ENCODE results near the gene LMBRD2. TPM values are rescaled to one million over a fixed set of nuclear protein-coding genes. Genes with fewer than 3 reads are reported as not detected.
"Not testable (repeated sequence)": the region's sequence is repeated elsewhere in the genome, so short reads cannot be mapped to it uniquely, and the experiment has no call there.

Gene LMBRD2
- total RNA-seq, 1 donor from 2014 or later, result 23.7 TPM

DNA sequence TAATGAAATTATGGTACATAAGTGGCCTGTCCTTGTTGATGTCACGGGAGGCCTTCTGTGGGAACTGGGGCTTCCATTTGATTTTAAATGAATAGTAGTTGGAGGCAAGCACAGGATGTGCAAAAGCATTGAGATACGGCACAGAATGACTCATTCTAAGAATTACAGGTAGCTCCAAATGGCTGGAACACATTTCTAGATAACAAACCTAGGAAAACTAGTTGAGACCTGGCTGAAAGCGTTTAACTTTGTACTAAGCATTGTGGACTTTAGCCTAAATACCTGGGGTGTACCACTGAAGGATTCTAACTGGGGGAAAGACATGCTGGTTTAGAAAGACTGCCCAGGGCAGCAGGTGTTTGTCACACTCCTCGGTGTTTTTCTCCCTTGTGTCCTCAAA is 9.7 kb upstream of the LMBRD2 start:
- DNase-seq (ENCODE audit: low spot score), result no peak

DNA sequence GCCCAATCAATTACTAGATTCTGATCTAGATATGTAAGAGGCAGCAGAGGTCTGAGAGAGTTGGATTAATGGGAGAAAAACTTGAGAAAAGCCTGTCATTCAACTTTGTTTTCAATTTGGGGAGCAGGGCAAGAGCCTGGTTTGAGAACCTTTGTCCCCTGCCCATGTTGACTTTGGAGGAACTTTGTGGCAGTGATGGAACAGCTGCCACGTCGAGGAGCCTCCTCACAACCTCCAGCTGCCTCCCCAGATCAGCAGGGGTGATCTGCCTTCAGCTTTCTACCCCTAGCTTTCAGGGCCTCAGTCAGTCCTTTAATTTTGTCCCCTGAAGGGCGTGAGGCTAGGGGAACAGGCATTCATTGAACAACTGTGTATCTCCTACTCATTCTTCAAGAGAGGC is 8.9 kb upstream of the LMBRD2 start:
- DNase-seq (ENCODE audit: low spot score), result no peak

- DNase-seq (ENCODE audit: low spot score), result no peak
Observed at GRCh38 chr5:36158144-36158543, 6.5 kb upstream of the LMBRD2 start.

GRCh38 chr5:36156619-36157018 is 4.9 kb upstream of the LMBRD2 start:
- DNase-seq (ENCODE audit: low spot score), result no peak

DNA sequence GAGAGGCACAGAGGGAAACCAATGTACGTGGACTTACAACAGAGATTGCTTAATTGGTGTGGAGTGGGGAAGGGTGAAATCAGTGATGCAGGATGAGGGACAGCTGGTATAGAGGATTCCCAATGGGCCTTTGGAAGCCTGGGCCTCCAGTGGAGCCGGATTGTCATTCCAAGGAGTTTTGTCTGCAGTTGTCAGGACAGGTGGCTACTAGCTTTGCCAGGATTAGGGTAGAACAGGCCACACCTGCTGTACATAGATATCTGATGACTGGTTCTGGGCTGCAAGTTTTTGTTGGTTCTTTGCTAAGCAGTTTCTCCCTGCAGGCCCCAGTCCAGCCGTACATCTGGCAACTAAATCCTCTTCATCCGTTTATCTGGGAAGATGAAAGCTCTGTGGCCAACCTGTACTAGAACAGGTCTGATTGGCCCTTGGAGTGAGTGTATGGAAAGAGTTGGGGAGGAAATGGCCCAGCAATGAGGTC is 4.5 kb upstream of the LMBRD2 start:
- no peak for DNase-seq (ENCODE audit: low spot score)

GRCh38 chr5:36155291-36155690 is 3.6 kb upstream of the LMBRD2 start:
- no peak for DNase-seq (ENCODE audit: low spot score)

- DNase-seq (ENCODE audit: low spot score), result no peak
Observed at GRCh38 chr5:36153726-36154125, 2.0 kb upstream of the LMBRD2 start.

DNA sequence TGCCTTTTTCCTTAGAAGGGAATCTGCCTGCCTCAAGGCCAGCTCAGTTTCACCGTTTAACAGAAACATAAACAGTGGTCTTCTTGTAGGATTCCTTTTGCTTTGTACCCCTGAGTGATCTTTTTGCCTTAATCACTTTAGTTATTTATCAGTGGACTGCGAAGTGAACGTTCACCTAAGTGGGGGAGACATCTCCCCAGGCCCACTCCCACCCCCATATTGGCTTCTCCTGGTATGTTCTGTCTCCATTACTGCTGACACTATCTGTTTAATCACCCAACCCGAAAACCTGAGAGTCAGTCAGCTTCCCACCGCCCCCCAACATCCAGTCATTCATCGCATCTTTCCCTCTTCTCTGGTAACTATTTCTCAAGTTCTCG is 1.6 kb upstream of the LMBRD2 start:
- no peak for DNase-seq (ENCODE audit: low spot score)

DNA sequence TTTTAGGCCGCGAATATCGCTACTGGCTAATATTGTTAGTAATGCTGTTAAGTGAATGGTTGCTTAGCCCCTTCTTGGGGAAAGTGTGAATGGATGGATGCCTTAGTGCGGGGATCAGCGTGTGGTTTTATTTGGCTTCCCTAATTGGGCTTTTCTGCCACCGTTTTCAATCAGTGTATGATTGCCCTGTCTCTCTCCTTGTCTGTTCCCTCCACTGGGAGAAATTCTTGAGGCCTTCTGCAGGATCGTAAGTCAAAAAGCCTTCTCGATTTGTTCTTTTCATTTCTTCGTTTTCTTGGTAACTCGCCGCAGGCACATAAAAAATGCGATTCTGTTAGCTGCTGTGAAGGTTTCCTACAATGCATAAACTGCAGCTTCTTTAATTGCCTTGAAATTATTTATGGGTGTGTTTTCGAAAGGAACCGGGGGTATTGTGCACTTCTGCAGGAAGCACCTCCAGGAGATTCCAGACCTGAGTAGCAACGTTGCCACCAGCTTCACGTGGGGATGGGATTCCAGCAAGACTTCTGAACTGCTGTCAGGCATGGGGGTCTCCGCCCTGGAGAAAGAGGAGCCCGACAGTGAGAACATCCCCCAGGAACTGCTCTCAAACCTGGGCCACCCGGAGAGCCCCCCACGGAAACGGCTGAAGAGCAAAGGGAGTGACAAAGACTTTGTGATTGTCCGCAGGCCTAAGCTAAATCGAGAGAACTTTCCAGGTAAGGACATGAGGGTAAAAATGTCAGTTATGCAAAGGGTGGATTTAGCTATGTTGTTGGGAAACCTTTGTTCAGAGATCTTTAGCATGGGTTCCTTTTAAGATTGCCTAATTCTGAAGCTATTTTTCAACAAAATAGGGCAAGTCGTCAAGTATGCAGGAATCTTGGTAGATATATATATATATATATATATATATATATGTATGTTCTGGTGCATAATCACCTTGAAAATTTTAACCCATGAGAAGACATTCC is 924 bp upstream of the LMBRD2 start:
- no peak for DNase-seq (ENCODE audit: low spot score)

GRCh38 chr5:36150676-36151433 is 832 bp downstream of the LMBRD2 start:
- no peak for DNase-seq (ENCODE audit: low spot score)

GRCh38 chr5:36147681-36148080 is 4.0 kb downstream of the LMBRD2 start:
- no peak for DNase-seq (ENCODE audit: low spot score)

- DNase-seq (ENCODE audit: low spot score), result no peak
Observed at GRCh38 chr5:36146390-36146789, 5.3 kb downstream of the LMBRD2 start.

GRCh38 chr5:36145311-36145710 is 6.4 kb downstream of the LMBRD2 start:
- DNase-seq (ENCODE audit: low spot score), result no peak

DNA sequence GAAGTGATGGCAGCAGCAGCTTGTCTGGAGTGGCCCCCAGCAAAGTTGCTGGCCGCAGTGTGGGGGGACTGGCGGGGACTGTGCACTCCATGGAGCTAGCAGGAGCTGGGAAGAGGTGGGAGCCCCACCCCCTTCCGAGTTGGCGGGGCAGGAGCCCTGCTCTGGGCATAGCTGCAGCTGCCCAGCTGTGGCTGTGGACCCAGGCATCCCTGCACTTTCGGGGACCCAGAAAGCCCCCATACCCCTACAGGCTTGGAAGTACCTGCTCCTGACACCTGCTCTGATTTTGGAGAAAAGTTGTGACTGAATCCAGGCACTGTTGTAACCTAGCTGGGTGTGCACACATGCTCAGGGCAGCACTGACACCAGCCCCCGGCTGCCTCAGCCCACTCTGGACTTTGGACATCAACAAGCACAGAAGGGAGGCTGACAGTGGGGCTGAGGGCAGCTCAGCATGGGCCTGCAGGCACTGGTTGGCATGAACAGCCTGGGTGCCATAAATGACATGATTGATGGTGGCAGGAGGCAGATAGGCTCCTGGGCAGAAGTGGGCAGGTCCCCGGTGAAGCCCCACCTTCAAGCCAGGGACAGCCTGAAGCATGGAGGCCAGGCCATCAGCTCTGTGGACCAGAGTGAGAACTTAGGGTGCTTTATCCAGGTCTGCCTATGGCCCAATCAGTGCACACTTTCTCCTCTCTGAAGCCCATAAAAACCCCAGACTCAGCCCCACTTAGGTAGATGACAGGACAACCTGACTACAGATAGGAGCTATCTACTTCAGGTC is 12.6 kb downstream of the LMBRD2 start:
- DNase-seq (ENCODE audit: low spot score), result no peak

- DNase-seq (ENCODE audit: low spot score), result no peak
Observed at GRCh38 chr5:36136581-36136980, 15.1 kb downstream of the LMBRD2 start.

DNA sequence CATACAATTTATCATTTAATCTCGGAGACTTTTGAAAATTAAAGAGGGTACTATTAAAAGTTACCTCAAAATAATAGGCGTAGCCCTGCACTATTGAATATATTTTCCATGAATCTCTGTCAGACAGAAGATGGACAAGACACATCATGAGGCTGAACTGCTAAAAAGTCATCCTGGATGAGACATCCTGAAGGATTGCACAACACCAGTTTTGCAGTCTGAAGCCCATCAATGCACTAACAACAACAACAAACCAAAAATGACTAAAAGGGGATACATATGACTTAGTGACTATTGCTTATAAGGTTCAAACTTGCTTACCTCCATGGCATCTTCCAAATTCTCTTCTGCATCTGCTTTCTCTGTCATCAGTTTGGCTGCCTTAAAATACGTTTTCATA is 15.7 kb downstream of the LMBRD2 start:
- no peak for DNase-seq (ENCODE audit: low spot score)

- DNase-seq (ENCODE audit: low spot score), result not testable (repeated sequence)
Observed at GRCh38 chr5:36133009-36133408, 18.7 kb downstream of the LMBRD2 start.

DNA sequence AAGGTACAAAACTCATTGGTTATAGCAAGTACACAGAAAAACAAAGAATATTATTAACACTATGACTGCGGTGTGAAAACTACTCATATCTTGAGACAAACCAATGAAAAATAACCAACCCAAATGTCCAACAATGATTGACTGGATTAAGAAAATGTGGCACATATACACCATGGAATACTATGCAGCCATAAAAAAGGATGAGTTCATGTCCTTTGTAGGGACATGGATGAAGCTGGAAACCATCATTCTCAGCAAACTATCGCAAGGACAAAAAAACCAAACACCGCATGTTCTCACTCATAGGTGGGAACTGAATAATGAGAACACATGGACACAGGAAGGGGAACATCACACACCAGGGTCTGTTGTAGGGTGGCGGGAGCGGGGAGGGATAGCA is 22.0 kb downstream of the LMBRD2 start:
- not testable (repeated sequence) for DNase-seq (ENCODE audit: low spot score)

GRCh38 chr5:36128795-36129194 is 22.9 kb downstream of the LMBRD2 start:
- DNase-seq (ENCODE audit: low spot score), result no peak

DNA sequence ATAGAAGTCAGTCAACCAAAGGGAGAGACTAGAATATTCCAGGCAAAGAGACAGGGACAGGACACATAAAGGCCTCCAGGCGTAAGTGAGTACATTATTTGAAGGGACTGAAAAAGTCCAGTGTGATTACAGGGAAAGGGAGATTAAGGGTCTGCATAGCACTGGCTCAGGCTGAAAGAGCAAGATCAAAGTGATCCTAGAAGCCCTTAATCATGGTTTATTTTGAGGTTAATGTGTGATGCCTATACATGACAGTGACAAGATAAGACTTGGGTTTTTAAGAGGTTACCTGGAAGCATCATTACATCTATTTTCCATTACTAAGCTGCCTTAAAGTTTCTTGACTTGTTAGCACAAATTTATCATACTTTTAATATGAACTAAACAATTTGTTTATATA is 25.8 kb downstream of the LMBRD2 start:
- no peak for DNase-seq (ENCODE audit: low spot score)

- DNase-seq (ENCODE audit: low spot score), result no peak
Observed at GRCh38 chr5:36111238-36111637, 40.4 kb downstream of the LMBRD2 start.
